ENCODE results near the gene USH2A. TPM values are rescaled to one million over a fixed set of nuclear protein-coding genes. Genes with fewer than 3 reads are reported as not detected.

The USH2A gene
- total RNA-seq, 2 donors from 2014 or later, result 0.74 TPM; not detected in 1

DNA sequence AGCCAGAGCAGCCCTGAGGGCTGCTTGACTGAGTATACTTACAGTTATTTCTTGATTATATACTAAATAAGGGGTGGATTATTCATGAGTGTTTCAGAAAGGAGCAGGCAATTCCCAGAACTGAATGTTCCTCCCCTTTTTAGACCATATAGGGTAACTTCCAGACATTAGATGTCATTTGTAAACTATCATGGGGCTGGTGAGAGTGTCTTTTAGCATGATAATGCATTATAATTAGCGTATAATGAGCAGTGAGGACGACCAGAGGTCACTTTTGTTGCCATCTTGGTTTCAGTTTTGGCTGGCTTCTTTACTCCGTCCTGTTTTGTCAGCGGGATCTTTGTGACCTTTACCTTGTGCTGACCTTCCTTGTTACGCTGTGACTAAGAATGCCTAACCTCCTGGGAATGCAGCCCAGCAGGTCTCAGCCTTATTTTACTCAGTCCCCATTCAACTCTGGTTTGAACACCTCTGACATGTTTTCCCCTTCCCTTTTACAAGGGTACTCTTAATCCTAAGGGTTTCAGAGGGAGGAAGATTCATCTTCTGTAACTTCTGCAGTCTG lies 840.0 kb downstream of the USH2A start:
- TF ChIP-seq POLR2AphosphoS5 (IDR thresholded peaks at IDR 0.05), result no peak
- TF ChIP-seq CTCF (IDR thresholded peaks at IDR 0.05), result no peak
- no peak for TF ChIP-seq POLR2A (IDR thresholded peaks at IDR 0.05)
- intact Hi-C loops (cut with DNase I), result no loop called here
- DNase-seq (ENCODE audit: low spot score), result no peak
- Histone ChIP-seq H3K4me3 (no peak overlapping the region), H3K27ac (no peak overlapping the region), H3K27me3 (replicated peaks; ENCODE audit: insufficient read depth) (no peaks in the 10 kb centered on the region), H3K9me3 (no peaks in the 10 kb centered on the region), H3K4me1 (replicated peaks) (no peaks in the 10 kb centered on the region), H3K36me3 (no peaks in the 10 kb centered on the region)
- WGBS, result 73% methylated on average over 5 of the region's 5 CpGs

DNA sequence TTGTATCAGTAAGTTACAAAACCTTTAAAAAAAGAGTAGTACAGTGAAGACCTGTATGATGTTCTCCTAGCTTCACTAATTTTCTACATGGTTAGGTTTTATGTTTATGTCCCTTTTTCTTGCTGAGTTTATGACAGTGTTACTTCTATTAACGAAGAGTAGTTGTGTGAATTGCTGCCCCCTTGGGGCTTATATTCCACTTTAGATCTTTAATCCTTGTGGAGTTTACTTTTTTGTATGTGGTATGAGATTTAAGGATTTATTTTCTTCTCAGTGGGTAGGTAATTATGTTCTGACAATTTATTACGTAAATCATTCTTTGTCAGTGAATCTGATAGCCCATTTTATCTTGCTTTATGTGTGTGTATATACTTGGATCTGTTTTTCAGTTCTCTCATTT lies 841.4 kb downstream of the USH2A start:
- Histone ChIP-seq H3K27me3 (replicated peaks; ENCODE audit: insufficient read depth) (no peaks in the 10 kb centered on the region), H3K4me3 (no peak overlapping the region), H3K27ac (no peak overlapping the region), H3K4me1 (replicated peaks) (no peaks in the 10 kb centered on the region), H3K36me3 (no peaks in the 10 kb centered on the region), H3K9me3 (no peaks in the 10 kb centered on the region)
- no peak for DNase-seq (ENCODE audit: low spot score)
- 82% methylated on average over 2 of the region's 2 CpGs for WGBS
- intact Hi-C loops (cut with DNase I), result no loop called here
- TF ChIP-seq POLR2A (IDR thresholded peaks at IDR 0.05) (no peak), POLR2AphosphoS5 (IDR thresholded peaks at IDR 0.05) (no peak), CTCF (IDR thresholded peaks at IDR 0.05) (no peak)

Small RNAs within 50 kb of the gene (small RNA-seq; reads per million reads assigned to genes)
- gene MRPS18BP1, result 0 reads per million in 2 donors
- gene RF00108, result 0 reads per million in 2 donors

Data from prostate gland (tissue), 2 donors.